Testis (tissue), 3 donors: ENCODE results near the gene HOXB8. TPM values are rescaled to one million over a fixed set of nuclear protein-coding genes. Genes with fewer than 3 reads are reported as not detected.

Experiments used
- DNase-seq: peaks from one replicate; pipeline ENCODE4 v3.0.0-alpha.2; 2019
- H3K27ac ChIP-seq, 2 donors: fragments of 200-600 bp; sonication (generic); one replicate each; pipeline ENCODE4 v1.5.1; 2019
- H3K27me3 ChIP-seq: fragments of 200-600 bp; sonication (generic); one replicate; pipeline ENCODE4 v1.5.1; 2019
- H3K36me3 ChIP-seq: fragments of 200-600 bp; sonication (generic); one replicate; pipeline ENCODE4 v1.5.1; 2017; ENCODE audit warnings: low read depth; ENCODE audit errors: missing control alignments
- H3K4me1 ChIP-seq: fragments of 200-600 bp; sonication (generic); one replicate; pipeline ENCODE4 v1.5.1; 2019
- H3K4me3 ChIP-seq, 2 donors: fragments of 200-600 bp; sonication (generic); one replicate each; pipeline ENCODE4 v1.5.1; 2017 to 2019
- H3K9me3 ChIP-seq: fragments of 200-600 bp; sonication (generic); one replicate; pipeline ENCODE4 v1.5.1; 2017
- CTCF ChIP-seq, 3 experiments: fragments of 450-650 bp in 2 of 3; fragments of 200-600 bp in 1 of 3; sonication (generic) in 1 of 3; IDR thresholded peaks; one replicate each; pipeline ENCODE4 v1.5.1; 2016 to 2019; ENCODE audit warnings: antibody characterized with exemption in 3 of 3, mild to moderate bottlenecking in 2 of 3, moderate library complexity in 1 of 3
- POLR2A ChIP-seq: fragments of 450-650 bp; IDR thresholded peaks from one replicate; pipeline ENCODE4 v1.6.1; 2017; ENCODE audit warnings: antibody characterized with exemption, mild to moderate bottlenecking, moderate library complexity
- WGBS, 2 donors: methylation state at CpG; one replicate each; pipeline ENCODE4 v1.1.5; 2018; 5-methylcytosine and 5-hydroxymethylcytosine counted together
- intact Hi-C: fragments of 100-400 bp; cut with DNase I; formaldehyde crosslinking; loops from one replicate; pipeline ENCODE4 v1.15.1; 2023; ENCODE audit warnings: low total_unique reads
- polyA plus RNA-seq: library from polyadenylated mRNA; stranded (reverse); fragments of 350-450 nt; fragmentation: Illumina TruSeq; extraction: RNeasy Lipid Tissue Mini Kit (QIAGEN cat#74804); gene quantifications from one replicate; pipeline ENCODE4 v1.2.3, GENCODE V29; 2014; ENCODE audit warnings: low read depth, low replicate concordance; ENCODE audit not compliant: insufficient read depth
- total RNA-seq, 2 donors: library from RNA; depleted of rRNA; stranded (reverse); fragments of >200 nt; gene quantifications; one replicate each; pipeline ENCODE4 v1.2.3, GENCODE V29; 2016

Gene HOXB8
- total and polyA plus RNA-seq, 3 donors from 2014 or later: 1.2 to 2.7 (median 2.0) TPM

- Histone ChIP-seq H3K4me3 (no peak overlapping the region), H3K9me3 (no peaks in the 10 kb centered on the region), H3K27ac (no peak overlapping the region), H3K36me3 (no peaks in the 10 kb centered on the region), H3K27me3 (no peaks in the 10 kb centered on the region), H3K4me1 (peaks cover 2% of the 10 kb centered on the region)
- WGBS, 2 donors: 0 to 5% methylated on average over 19 to 58 of the region's 58 CpGs
- DNase-seq: no peak
- intact Hi-C loops: no loop called here
- TF ChIP-seq POLR2A (no peak), CTCF (IDR thresholded peaks at IDR 0.05) (no peak)
Measured at GRCh38 chr17:48642059-48642842, 27.2 kb upstream of the HOXB8 start.

GRCh38 chr17:48641541-48642058 is 26.5 kb upstream of the HOXB8 start:
- intact Hi-C loops: no loop called here
- WGBS, 2 donors: 4% methylated on average over 25 to 29 of the region's 29 CpGs
- Histone ChIP-seq H3K36me3 (no peaks in the 10 kb centered on the region), H3K4me1 (no peaks in the 10 kb centered on the region), H3K27ac (no peak overlapping the region), H3K4me3 (no peak overlapping the region), H3K9me3 (no peaks in the 10 kb centered on the region), H3K27me3 (no peaks in the 10 kb centered on the region)
- no peak for DNase-seq
- TF ChIP-seq CTCF (IDR thresholded peaks at IDR 0.05) (no peak), POLR2A (no peak)

- TF ChIP-seq POLR2A (no peak), CTCF (IDR thresholded peaks at IDR 0.05) (no peak)
- no peak for DNase-seq
- H3K9me3 ChIP-seq: no peaks in the 10 kb centered on the region
- H3K36me3 ChIP-seq: no peaks in the 10 kb centered on the region
- no peaks in the 10 kb centered on the region for H3K4me1 ChIP-seq
- intact Hi-C loops: no loop called here
- H3K27ac ChIP-seq: no peak overlapping the region
- WGBS, 2 donors: 72 to 75% methylated on average over 1 of the region's 1 CpG
- H3K4me3 ChIP-seq: no peak overlapping the region
- no peaks in the 10 kb centered on the region for H3K27me3 ChIP-seq
Measured at GRCh38 chr17:48640858-48641180, 25.7 kb upstream of the HOXB8 start.

GRCh38 chr17:48639982-48640857 is 25.1 kb upstream of the HOXB8 start:
- 62 to 64% methylated on average over 6 of the region's 6 CpGs for WGBS, 2 donors
- H3K9me3 ChIP-seq: no peaks in the 10 kb centered on the region
- no peaks in the 10 kb centered on the region for H3K4me1 ChIP-seq
- no peaks in the 10 kb centered on the region for H3K36me3 ChIP-seq
- no peak for DNase-seq
- intact Hi-C loops: no loop called here
- H3K27me3 ChIP-seq: no peaks in the 10 kb centered on the region
- no peak overlapping the region for H3K27ac ChIP-seq
- no peak overlapping the region for H3K4me3 ChIP-seq
- TF ChIP-seq CTCF (IDR thresholded peaks at IDR 0.05) (no peak), POLR2A (no peak)
